22Rv1 (cell line): Measurements from ENCODE around the gene INPP5J.

Experiments used
- H3K27ac ChIP-seq: fragments of 450-650 bp; 2 replicates; pipeline ENCODE4 v1.5.1; 2017
- CTCF ChIP-seq: fragments of 450-650 bp; IDR thresholded peaks from 2 replicates; pipeline ENCODE4 v1.5.1; 2017; ENCODE audit warnings: mild to moderate bottlenecking
- ZFX ChIP-seq: fragments of 450-650 bp; IDR thresholded peaks from 2 replicates; pipeline ENCODE4 v1.6.1; 2017; ENCODE audit warnings: antibody characterized with exemption, borderline replicate concordance

Gene INPP5J

GRCh38 chr22:31124811-31125465 is 2.2 kb downstream of the INPP5J start:
- TF ChIP-seq ZFX (no peak), CTCF (no peak)
- H3K27ac ChIP-seq = peak overlapping the region; percentile 84

DNA sequence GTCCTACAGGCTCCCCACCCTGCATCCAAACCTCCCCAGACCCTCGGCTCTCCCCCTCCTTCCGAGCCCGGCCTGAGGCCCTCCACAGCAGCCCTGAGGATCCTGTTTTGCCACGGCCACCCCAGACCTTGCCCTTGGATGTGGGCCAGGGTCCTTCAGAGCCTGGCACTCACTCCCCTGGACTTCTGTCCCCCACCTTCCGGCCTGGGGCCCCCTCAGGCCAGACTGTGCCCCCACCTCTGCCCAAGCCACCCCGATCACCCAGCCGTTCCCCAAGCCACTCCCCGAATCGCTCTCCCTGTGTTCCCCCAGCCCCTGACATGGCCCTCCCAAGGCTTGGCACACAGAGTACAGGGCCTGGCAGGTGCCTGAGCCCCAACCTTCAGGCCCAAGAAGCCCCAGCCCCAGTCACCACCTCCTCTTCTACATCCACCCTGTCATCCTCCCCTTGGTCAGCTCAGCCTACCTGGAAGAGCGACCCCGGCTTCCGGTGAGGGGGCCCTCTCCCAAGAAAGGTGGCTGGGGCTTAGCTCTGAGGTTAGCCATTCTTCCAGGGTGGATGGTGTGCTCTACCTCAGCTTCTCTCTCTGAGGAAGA is 2.9 kb downstream of the INPP5J start:
- TF ChIP-seq CTCF = no peak
- TF ChIP-seq ZFX = no peak
- H3K27ac ChIP-seq = peak overlapping the region; percentile 84

- H3K27ac ChIP-seq = peak overlapping the region; percentile 84
- TF ChIP-seq CTCF (no peak), ZFX (no peak)
Measured at GRCh38 chr22:31126128-31126868, 3.5 kb downstream of the INPP5J start.

DNA sequence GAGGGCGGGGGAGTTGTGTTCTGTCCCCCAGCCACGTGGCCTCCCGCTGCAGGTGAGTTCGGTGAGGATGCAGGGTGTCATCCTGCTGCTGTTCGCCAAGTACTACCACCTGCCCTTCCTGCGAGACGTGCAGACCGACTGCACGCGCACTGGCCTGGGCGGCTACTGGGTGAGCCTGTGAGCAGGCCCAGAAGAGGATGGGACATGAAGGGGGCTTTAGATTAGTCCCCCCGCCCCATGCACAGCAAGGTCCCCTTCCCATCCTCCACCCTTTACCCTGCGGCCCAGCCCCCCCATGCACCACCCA is 4.1 kb downstream of the INPP5J start:
- TF ChIP-seq CTCF (no peak), ZFX (no peak)
- H3K27ac ChIP-seq = peak overlapping the region; percentile 84

DNA sequence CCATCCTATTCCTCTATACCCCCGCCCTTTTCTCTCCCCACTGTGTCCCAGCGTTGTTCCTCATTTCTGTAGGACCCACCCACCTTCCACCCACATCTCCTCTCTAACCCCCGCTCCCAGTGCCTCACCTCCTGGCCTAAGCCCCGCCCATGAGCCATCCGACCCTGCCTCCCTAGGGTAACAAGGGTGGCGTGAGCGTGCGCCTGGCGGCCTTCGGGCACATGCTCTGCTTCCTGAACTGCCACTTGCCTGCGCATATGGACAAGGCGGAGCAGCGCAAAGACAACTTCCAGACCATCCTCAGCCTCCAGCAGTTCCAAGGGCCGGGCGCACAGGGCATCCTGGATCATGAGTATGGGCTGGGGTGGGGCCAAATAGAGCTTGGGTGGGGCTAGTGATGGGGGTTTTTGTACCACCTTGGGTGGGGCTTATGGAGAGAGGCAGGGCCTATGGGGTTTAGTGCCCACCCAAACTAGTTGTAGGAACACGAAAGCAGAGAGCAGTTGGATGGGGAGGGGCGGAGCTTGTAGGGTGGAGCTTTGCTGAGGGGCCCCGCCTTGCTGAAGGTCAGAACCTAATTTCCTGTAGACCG is 4.5 kb downstream of the INPP5J start:
- H3K27ac ChIP-seq = peak overlapping the region; percentile 84
- TF ChIP-seq CTCF (no peak), ZFX (no peak)

- peak overlapping the region; percentile 95 for H3K27ac ChIP-seq
- no peak for TF ChIP-seq ZFX
- no peak for TF ChIP-seq CTCF
Measured at GRCh38 chr22:31128156-31128555, 5.4 kb downstream of the INPP5J start.

DNA sequence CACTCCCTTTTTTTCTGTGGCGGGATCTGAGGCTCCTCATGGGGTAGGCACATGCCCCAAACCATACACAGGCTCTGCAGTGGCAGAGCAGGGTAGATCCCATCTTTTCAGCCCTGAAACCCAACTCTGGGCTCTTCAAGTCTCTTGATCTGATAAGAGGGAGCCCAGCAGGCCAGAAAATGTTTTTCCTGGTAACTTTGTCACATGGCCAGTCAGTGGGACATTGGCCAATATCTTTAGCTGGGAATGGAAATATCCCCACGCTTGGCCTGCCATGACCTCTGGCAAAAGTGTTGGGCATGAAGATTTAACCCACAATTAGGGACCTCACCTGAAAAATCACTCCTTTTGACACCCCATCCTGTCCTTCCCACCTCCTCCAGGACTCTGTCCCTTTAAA is 8.1 kb downstream of the INPP5J start:
- peak overlapping the region; percentile 95 for H3K27ac ChIP-seq
- no peak for TF ChIP-seq CTCF
- no peak for TF ChIP-seq ZFX
